Thoracic aorta (tissue), 2 donors: Measurements from ENCODE around the gene KCNQ5. TPM values are rescaled to one million over a fixed set of nuclear protein-coding genes. Genes with fewer than 3 reads are reported as not detected.

Experiments used
- ATAC-seq: fragments of 150-250 bp; one replicate; pipeline ENCODE4 v1.8.0; 2017; ENCODE audit warnings: low read depth; ENCODE audit not compliant: insufficient number of reproducible peaks, low FRiP score
- DNase-seq: peaks from one replicate; pipeline ENCODE4 v3.0.0-alpha.2; 2020; ENCODE audit warnings: low spot score
- H3K27ac ChIP-seq, 2 donors: fragments of 200-600 bp; sonication (generic); 1 replicate in 1 of 2; 2 replicates in 1 of 2; pipeline ENCODE4 v1.5.1; 2016; ENCODE audit warnings: mild to moderate bottlenecking in 2 of 2, moderate library complexity in 2 of 2
- H3K27me3 ChIP-seq: fragments of 200-600 bp; sonication (generic); replicated peaks from 2 replicates; pipeline ENCODE4 v1.6.0; 2016; ENCODE audit warnings: mild to moderate bottlenecking; ENCODE audit not compliant: insufficient read depth
- H3K36me3 ChIP-seq: fragments of 200-600 bp; sonication (generic); one replicate; pipeline ENCODE4 v1.5.1; 2016
- H3K4me1 ChIP-seq, 2 donors: fragments of 200-600 bp; sonication (generic); 1 replicate in 1 of 2; 2 replicates in 1 of 2; pipeline versions ENCODE4 v1.5.1 to v1.6.0; 2016; ENCODE audit warnings: low read depth in 2 of 2, mild to moderate bottlenecking in 1 of 2; ENCODE audit not compliant: control insufficient read depth in 1 of 2
- H3K4me3 ChIP-seq: fragments of 200-600 bp; sonication (generic); 2 replicates; pipeline ENCODE4 v1.5.1; 2016; ENCODE audit warnings: mild to moderate bottlenecking
- H3K9me3 ChIP-seq: fragments of 200-600 bp; sonication (generic); 2 replicates; pipeline ENCODE4 v1.5.1; 2016
- CTCF ChIP-seq: fragments of 200-600 bp; sonication (generic); IDR thresholded peaks from one replicate; pipeline ENCODE4 v1.5.1; 2019; ENCODE audit warnings: antibody characterized with exemption
- total RNA-seq, 2 donors: library from RNA; depleted of rRNA; stranded (reverse); fragments of >200 nt; gene quantifications; one replicate each; pipeline versions ENCODE4 v1.1.0 to v1.2.3, GENCODE V29; 2016

Gene KCNQ5
- total RNA-seq, 2 donors from 2014 or later, result 7.3 to 8.5 TPM

- H3K9me3 ChIP-seq, result no peaks in the 10 kb centered on the region
- no peaks in the 10 kb centered on the region for H3K36me3 ChIP-seq
- ATAC-seq (no peak), DNase-seq (no peak)
- no peak overlapping the region for H3K27ac ChIP-seq
- no peaks in the 10 kb centered on the region for H3K27me3 ChIP-seq
- H3K4me3 ChIP-seq, result no peak overlapping the region
- TF ChIP-seq CTCF, result no peak
- H3K4me1 ChIP-seq, result no peaks in the 10 kb centered on the region
Observed at GRCh38 chr6:72820153-72820552, 198.3 kb downstream of the KCNQ5 start.

- Histone ChIP-seq H3K4me3 (no peak overlapping the region), H3K9me3 (no peaks in the 10 kb centered on the region), H3K36me3 (no peaks in the 10 kb centered on the region), H3K4me1 (no peaks in the 10 kb centered on the region), H3K27me3 (no peaks in the 10 kb centered on the region), H3K27ac (no peak overlapping the region)
- no peak for TF ChIP-seq CTCF
- DNase-seq (no peak), ATAC-seq (no peak)
Observed at GRCh38 chr6:72820906-72821305, 199.0 kb downstream of the KCNQ5 start.

GRCh38 chr6:72822023-72822422 is 200.2 kb downstream of the KCNQ5 start:
- Histone ChIP-seq H3K4me1 (no peaks in the 10 kb centered on the region), H3K27me3 (no peaks in the 10 kb centered on the region), H3K36me3 (no peaks in the 10 kb centered on the region), H3K9me3 (no peaks in the 10 kb centered on the region), H3K27ac (no peak overlapping the region), H3K4me3 (no peak overlapping the region)
- DNase-seq (no peak), ATAC-seq (no peak)
- TF ChIP-seq CTCF, result no peak

- no peaks in the 10 kb centered on the region for H3K4me1 ChIP-seq
Observed at GRCh38 chr6:72822691-72823090, 200.8 kb downstream of the KCNQ5 start.

GRCh38 chr6:72824833-72825232 is 203.0 kb downstream of the KCNQ5 start:
- DNase-seq, result no peak
- Histone ChIP-seq H3K4me3 (no peak overlapping the region), H3K27me3 (no peaks in the 10 kb centered on the region), H3K36me3 (no peaks in the 10 kb centered on the region), H3K4me1 (no peaks in the 10 kb centered on the region), H3K9me3 (no peaks in the 10 kb centered on the region), H3K27ac (no peak overlapping the region)
- no peak for ATAC-seq
- TF ChIP-seq CTCF, result no peak

More at GRCh38 chr6:72822691-72823090, 200.8 kb downstream of the KCNQ5 start:
- ATAC-seq (no peak), DNase-seq (no peak)
- Histone ChIP-seq H3K27me3 (no peaks in the 10 kb centered on the region), H3K27ac (no peak overlapping the region), H3K9me3 (no peaks in the 10 kb centered on the region), H3K36me3 (no peaks in the 10 kb centered on the region), H3K4me3 (no peak overlapping the region)
- TF ChIP-seq CTCF, result no peak
